RWPE2 (cell line): Measurements from ENCODE around the gene KLRF2.

Source experiments
- ATAC-seq: fragments of 200-7000 bp; cut with Tn5 transposase; 3 replicates; pipeline ENCODE4 v1.9.1; 2021; ENCODE audit warnings: low read depth
- DNase-seq: peaks from one replicate; pipeline ENCODE4 v3.0.0-alpha.2; 2020; ENCODE audit warnings: low spot score
- H3K27ac ChIP-seq: fragments of 450-650 bp; 2 replicates; pipeline ENCODE4 v1.5.1; 2017; ENCODE audit warnings: mild to moderate bottlenecking; ENCODE audit not compliant: poor library complexity, severe bottlenecking
- H3K27me3 ChIP-seq: fragments of 250-450 bp; sonication (Bioruptor Pico); 2 replicates; pipeline ENCODE4 v1.5.1; 2021; ENCODE audit warnings: mild to moderate bottlenecking, moderate library complexity; ENCODE audit not compliant: insufficient read depth, poor library complexity, severe bottlenecking
- H3K36me3 ChIP-seq: fragments of 250-450 bp; sonication (Bioruptor Pico); 2 replicates; pipeline ENCODE4 v1.5.1; 2020; ENCODE audit warnings: low read depth, mild to moderate bottlenecking, moderate library complexity
- H3K4me1 ChIP-seq: fragments of 250-450 bp; sonication (Bioruptor Pico); 2 replicates; pipeline ENCODE4 v1.5.1; 2021; ENCODE audit warnings: mild to moderate bottlenecking, moderate library complexity; ENCODE audit not compliant: insufficient read depth, poor library complexity, severe bottlenecking
- H3K4me3 ChIP-seq: fragments of 250-450 bp; sonication (Bioruptor Pico); 2 replicates; pipeline ENCODE4 v1.5.1; 2021; ENCODE audit warnings: mild to moderate bottlenecking, moderate library complexity; ENCODE audit not compliant: severe bottlenecking
- H3K9me3 ChIP-seq: fragments of 250-450 bp; sonication (Bioruptor Pico); 2 replicates; pipeline ENCODE4 v1.5.1; 2021; ENCODE audit warnings: mild to moderate bottlenecking, moderate library complexity; ENCODE audit not compliant: severe bottlenecking
- TF ChIP-seq, protein P1 (sequence below): fragments of 450-650 bp; IDR thresholded peaks from one replicate; pipeline ENCODE4 v1.5.1; 2017; ENCODE audit warnings: mild to moderate bottlenecking, moderate library complexity; ENCODE audit not compliant: poor library complexity, severe bottlenecking

Gene KLRF2

DNA sequence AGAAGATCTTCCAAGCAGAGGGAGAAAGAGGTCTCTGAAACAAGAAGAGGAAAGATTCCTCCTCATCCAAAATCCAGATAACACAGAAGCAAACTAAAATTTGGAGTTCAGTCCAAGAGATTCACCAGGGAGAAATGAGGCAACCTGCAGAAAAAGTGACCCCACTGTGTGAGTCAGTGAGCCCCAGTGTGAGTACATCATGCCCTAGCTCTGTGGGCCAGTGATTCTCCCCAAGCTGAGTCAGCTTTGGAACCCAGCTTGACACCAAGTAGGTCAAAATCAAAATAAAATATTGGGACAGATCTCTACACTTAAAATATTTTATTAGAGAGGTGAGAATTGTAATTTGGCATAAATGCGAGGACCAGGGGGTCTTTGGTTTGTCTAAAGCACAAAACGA is 29.4 kb upstream of the KLRF2 start:
- Histone ChIP-seq H3K27me3 (no peaks in the 10 kb centered on the region), H3K36me3 (no peaks in the 10 kb centered on the region), H3K27ac (no peak overlapping the region), H3K4me3 (no peak overlapping the region), H3K9me3 (no peaks in the 10 kb centered on the region), H3K4me1 (no peaks in the 10 kb centered on the region)
- DNase-seq: no peak
- ATAC-seq: no peak
- TF ChIP-seq, protein P1, sequence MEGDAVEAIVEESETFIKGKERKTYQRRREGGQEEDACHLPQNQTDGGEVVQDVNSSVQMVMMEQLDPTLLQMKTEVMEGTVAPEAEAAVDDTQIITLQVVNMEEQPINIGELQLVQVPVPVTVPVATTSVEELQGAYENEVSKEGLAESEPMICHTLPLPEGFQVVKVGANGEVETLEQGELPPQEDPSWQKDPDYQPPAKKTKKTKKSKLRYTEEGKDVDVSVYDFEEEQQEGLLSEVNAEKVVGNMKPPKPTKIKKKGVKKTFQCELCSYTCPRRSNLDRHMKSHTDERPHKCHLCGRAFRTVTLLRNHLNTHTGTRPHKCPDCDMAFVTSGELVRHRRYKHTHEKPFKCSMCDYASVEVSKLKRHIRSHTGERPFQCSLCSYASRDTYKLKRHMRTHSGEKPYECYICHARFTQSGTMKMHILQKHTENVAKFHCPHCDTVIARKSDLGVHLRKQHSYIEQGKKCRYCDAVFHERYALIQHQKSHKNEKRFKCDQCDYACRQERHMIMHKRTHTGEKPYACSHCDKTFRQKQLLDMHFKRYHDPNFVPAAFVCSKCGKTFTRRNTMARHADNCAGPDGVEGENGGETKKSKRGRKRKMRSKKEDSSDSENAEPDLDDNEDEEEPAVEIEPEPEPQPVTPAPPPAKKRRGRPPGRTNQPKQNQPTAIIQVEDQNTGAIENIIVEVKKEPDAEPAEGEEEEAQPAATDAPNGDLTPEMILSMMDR: no peak

DNA sequence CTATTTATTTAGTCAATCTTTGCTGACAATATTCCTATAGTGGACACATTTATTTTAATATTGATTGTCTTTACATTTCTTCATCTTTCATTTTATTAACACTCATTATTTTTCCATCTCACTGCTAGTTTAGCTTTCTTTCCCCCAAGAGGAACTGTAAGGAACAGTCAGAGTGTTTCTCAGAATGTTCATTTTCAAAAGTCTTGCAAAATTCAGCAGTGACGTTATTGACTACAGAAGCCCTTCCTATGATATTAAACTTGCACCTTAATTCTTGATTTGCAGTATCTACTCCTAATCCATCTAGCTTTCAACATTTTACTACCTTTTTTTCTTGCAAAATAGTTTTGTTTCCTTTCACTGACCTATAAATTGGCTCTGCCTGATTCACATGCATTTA is 25.1 kb upstream of the KLRF2 start:
- H3K9me3 ChIP-seq: no peaks in the 10 kb centered on the region
- H3K27ac ChIP-seq: no peak overlapping the region
- TF ChIP-seq, protein P1: no peak
- H3K4me1 ChIP-seq: no peaks in the 10 kb centered on the region
- no peak overlapping the region for H3K4me3 ChIP-seq
- H3K36me3 ChIP-seq: no peaks in the 10 kb centered on the region
- no peak for DNase-seq
- no peak for ATAC-seq
- H3K27me3 ChIP-seq: no peaks in the 10 kb centered on the region

DNA sequence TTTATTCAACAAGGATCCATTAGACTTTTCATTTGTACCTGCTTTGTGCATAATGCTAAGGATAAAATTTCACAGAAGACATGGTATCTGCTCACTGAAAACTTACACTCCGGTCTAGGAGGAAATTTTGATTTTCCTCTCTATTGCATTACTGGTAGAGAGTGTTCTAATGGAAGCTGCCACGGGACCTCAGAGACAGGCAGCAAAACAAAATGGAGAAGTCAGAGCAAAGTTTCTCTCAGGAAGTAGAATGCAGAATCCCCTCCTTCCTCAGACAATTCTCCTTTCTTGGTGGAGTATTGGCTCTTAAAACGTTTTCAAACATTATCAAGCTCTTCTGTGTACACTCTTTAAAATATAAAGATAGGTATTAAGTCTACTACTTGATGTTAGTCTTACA is 24.4 kb upstream of the KLRF2 start:
- Histone ChIP-seq H3K27ac (no peak overlapping the region), H3K36me3 (no peaks in the 10 kb centered on the region), H3K4me3 (no peak overlapping the region), H3K27me3 (no peaks in the 10 kb centered on the region), H3K4me1 (no peaks in the 10 kb centered on the region), H3K9me3 (no peaks in the 10 kb centered on the region)
- ATAC-seq (no peak), DNase-seq (no peak)
- TF ChIP-seq, protein P1: no peak

- H3K4me3 ChIP-seq: no peak overlapping the region
- no peaks in the 10 kb centered on the region for H3K4me1 ChIP-seq
- TF ChIP-seq, protein P1: no peak
- H3K36me3 ChIP-seq: no peaks in the 10 kb centered on the region
- H3K9me3 ChIP-seq: no peaks in the 10 kb centered on the region
- DNase-seq: no peak
- H3K27ac ChIP-seq: no peak overlapping the region
- H3K27me3 ChIP-seq: no peaks in the 10 kb centered on the region
- no peak for ATAC-seq
Observed at GRCh38 chr12:9858135-9858534, 23.2 kb upstream of the KLRF2 start.

- no peaks in the 10 kb centered on the region for H3K9me3 ChIP-seq
- H3K27me3 ChIP-seq: no peaks in the 10 kb centered on the region
- peaks cover 5% of the 10 kb centered on the region for H3K4me1 ChIP-seq
- H3K4me3 ChIP-seq: no peak overlapping the region
- DNase-seq: no peak
- no peaks in the 10 kb centered on the region for H3K36me3 ChIP-seq
- ATAC-seq: no peak
- TF ChIP-seq, protein P1: no peak
- H3K27ac ChIP-seq: no peak overlapping the region
Observed at GRCh38 chr12:9864913-9865675, 16.2 kb upstream of the KLRF2 start.
